NCI-H2081 treated with DMSO at 0.1 percent for 48 hours (cell line): ENCODE measurements around the gene VPS26A.

Experiments
- DNase-seq: peaks from one replicate; lab custom pipeline; 2025; lab: John Stamatoyannopoulos, UW

VPS26A gene

DNA sequence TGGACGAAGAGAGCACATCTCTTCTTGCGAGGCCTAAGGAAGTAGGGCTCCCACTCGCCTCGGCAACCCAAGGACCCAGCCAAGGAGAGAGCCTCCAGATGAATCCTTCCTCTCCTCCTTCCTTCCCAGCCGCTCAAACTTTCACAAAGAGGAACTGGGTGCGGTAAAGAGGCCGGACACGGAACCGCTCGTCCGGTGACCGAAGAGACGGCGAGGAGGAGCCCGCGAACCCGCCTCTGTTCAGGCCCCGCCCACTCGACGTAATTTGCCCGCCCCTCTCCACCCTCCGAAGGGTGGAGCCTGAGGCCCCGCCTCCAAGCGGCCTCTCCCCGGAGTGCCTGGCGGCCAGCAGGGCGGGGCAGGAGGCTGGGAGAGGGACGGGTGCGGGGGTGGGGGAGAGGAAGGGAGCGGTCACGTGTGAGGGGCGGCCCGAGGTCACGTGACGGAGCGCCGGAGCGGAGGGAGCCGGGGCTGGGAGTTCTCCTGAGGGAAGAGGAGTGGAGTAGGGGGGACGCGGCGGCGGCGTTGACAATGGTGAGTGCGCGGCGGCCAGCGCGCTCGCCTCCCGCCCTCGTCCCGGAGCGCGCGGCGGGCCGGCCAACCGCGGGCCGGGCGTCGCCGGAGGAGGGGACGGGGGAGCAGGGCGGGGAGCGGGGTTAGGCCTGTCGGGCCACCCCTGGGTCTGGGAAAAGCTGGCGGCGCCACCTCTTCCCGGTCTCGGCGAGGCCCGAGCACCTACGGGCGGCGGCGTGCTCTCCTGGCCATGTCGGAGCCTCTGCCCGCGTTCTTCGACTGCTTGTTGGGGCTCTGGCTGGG lies at the start of gene VPS26A:
Gene VPS26A (plus strand): TSS at position 432 of the 816 bp plus-strand sequence. CDS start 100 bp downstream, at position 532.
- DNase-seq = peak; percentile 38

DNA sequence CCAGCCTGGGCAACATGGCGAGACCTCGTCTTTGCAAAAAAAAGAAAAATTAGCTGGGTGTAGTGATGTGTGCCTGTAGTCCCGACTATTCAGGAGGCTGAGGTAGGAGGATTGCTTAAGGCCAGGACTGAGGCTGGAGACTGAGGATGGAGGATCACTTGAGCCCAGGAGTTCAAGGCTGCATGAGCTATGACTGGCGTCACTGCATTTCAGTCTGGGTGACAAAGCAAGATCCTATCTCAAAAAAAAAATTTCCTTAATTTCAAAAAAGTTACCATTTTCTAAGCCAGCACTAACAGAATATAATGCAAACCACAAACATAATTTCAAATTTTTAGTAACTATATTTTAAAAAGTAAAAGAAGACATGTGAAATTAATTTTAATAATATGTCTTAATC lies 49.4 kb upstream of the VPS26A start:
- no peak for DNase-seq

DNA sequence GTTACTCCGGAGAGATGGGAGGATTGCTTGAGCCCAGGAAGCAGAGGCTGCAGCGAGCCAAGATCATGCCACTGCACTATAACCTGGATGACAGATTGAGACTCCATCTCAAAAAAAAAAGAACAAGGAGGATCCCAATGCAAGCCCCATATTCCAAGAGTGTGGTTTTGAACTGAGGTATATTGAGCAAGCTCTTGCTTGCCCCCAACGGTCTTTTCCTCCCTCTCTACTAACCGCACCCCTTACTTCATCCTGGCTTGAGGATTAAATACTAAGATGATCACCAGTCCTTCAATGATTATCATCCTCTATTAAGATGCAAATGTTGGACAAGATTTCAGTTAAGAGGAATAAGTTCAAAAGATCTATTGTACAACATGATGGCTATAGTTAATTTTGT lies 48.5 kb upstream of the VPS26A start:
- no peak for DNase-seq

DNA sequence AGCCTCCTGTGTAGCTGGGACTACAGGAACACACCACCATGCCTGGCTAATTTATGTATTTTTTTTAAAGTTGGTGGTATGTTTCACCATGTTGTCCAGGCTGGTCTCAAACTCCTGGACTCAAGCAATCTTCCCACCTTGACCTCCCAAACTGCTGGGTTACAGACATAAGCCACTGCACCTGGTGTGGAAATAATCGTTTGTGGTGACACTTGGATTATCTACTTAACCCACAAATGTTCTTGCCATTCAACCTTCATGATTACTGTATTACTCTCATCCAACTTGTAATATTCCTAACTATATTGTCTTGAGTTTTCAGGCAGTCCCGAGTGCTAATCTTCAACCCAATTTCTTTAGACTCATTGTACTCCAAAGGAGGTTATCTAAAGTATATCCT lies 45.7 kb upstream of the VPS26A start:
- DNase-seq = no peak

DNA sequence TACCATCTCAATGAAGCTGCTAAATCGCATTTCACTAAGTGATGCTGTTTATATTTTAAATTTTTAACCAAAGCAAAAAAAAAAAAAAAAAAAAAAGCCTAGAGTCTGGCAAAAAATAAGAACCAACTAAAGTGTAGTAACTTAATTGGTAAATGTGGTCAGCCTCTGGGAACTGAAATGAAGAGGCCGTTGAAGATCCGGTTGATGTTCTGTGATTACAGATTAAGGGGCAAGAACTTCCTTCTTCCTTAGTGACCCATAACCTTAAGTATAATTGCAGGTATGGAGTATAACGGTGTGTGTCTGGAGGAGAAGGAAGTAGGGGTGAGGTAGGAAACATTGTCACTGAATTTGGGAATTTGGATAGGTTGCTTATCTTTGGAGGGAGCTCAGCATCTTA lies 43.8 kb upstream of the VPS26A start:
- no peak for DNase-seq

DNA sequence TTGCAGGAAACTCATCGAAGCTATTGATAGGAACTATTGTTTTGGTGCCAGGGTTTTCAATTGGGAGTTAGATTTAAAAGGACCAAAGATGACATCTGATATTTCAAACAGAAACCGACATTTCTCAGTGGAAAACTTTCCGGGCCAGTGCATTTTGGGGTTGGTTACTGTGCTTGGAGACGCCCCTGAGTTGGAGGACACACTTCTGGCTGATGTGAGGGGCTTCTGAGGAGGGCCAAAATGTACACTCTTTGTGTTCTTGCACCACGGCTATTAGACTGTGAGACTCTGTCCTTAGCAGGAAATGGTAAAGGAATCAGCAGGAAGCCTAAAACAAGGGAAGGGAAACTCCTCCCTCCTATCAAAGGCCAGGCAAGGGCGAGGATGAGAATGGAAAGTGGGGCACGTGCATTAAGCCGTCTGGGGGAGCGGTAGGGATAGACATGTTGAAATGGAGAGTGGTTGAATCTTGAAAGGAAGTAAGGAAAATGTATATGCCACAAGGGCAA lies 37.9 kb upstream of the VPS26A start:
- DNase-seq = no peak

DNA sequence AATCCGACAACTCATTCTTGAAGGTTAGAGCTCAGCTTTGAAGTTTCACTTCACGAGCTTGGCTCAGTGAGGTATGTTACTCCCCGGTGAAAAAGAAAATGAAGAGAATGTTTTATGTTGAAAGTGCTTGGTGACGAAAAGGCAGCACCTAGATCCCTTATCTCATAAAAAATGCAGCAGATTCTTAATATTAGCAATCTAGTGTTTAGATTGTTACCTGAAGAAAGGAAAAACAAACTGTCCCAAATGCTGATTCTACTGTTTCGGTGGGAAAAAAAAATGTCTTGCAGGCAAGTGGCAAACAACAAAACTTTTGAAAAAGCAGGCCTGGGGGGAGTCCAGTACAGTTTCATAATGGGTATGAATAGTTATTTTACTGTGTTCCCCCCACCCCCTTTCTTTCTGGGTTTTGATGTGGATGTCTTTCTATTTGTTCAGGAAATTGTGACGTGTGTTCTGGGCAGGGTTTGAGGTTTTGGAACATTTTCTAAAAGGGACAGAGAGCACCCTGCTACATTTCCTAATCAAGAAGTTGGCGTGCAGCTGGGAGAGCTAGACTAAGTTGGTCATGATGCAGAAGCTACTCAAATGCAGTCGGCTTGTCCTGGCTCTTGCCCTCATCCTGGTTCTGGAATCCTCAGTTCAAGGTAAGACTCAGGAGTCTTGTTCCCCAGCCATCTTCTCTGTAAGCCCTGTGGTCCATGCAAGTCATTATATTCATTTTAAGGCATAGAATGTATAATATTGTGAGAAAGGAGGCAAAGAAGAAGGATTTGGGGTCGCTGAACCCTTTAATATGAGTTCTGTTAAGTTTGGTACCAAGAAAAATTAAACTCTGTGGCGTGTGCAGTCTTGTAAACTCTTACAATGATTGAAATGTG lies 36.1 kb upstream of the VPS26A start, which contains the start of gene SRGN:
Gene SRGN (plus strand): TSS at position 514 of the 881 bp plus-strand sequence. CDS start 55 bp downstream, at position 569.
- DNase-seq = no peak

DNA sequence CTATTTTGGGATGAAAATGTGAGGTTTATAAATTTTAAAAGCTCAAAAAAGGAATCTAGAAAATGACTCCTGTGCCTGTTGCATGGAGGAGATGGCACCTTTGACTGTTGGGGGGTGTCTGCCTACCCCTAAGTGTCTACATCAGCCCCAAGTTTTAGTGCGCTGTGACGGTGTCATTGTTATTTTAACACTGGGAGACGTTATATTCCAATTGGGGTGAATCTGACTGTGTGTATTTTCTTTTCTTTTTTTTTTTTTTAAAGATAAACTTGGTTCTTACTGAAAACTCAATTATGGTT lies 35.6 kb upstream of the VPS26A start:
- DNase-seq = no peak

DNA sequence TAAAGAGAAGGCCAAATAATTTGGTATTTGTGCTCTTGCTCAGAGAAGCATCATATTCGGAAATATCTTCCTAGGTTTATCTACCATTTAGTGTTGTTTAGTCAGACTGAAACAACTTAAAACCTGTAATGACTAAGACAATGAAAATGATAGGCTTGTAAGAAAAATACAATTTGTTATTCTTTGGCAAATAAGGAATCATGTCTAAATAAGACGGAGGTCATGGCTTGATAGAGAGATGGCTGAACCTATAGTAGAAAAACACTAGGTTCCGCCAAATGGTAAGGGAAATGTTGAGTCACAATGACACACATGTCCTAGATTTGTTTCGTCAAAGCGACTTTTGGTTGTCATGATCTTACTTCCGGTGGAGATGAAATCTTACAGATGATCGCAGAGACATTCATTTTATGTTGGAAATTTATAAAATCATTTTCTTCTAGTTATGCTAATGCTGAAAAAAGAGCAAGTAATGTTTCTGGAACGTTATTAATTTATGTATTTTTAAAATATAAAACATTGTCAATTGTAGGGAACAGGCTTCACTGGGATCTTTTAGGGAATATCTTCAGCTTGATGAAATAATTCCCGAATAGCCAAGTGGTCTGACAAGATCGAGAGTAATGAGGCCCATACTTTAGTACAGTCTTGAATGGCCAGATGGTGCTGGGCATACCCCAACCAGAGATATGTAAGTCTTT lies 35.0 kb upstream of the VPS26A start:
- no peak for DNase-seq

DNA sequence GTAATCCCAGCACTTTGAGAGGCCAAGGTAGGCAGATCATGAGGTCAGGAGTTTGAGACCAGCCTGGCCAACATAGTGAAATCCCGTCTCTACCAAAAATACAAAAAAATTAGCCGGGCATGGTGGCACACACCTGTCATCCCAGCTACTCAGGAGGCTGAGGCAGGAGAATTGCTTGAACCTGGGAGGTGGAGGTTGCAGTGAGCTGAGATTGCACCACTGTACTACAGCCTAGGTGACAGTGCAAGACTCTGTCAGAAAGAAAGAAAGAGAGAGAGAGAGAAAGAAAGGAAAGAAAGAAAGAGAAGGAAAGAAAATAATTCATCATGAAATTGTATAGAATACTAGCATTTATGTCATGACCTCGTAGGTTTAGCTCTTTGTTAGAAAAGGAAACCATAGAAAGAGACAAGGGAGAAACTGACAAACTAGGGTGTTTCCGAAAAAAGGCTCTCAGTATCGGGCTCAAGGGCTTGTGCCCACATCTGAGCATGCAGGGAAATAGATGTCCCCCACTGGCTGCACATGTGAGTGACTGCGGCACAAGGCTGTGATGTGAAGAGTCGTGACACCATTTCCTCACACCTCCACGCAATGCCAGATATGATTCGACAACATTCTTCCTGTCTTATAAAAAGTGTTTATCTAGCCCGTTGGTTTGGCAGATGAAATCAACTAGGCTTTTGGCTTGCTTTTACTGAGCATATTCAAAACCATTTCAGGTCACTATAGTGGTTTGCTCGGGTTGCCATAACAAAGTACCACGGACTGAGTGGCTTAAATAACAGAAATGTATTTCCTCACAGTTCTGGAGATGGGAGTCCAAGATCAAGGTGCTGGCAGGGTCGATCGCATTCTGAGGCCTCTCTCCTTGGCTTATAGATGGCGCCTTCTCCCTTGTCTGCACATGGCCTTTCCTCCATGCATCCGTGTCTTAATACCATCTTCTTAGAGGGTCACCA lies 34.1 kb upstream of the VPS26A start:
- DNase-seq = no peak

DNA sequence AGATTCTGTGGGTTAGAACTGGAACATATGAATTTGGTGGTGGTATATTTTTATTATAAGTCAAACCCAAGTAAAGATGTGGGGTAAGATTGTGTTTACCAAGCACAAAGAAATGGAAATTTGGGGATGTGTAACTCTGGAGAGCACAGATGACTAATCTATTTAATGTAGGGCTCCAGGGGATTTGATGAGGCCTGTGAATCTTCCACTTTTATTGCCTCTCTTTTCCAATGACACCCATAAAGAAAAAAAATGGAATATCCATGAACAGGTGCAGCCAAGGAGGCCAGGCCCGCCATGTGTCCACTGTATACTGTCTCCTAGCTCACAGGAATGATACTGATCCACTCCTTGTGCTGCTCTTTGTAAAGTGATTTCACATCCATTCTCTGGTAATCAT lies 33.3 kb upstream of the VPS26A start:
- no peak for DNase-seq

DNA sequence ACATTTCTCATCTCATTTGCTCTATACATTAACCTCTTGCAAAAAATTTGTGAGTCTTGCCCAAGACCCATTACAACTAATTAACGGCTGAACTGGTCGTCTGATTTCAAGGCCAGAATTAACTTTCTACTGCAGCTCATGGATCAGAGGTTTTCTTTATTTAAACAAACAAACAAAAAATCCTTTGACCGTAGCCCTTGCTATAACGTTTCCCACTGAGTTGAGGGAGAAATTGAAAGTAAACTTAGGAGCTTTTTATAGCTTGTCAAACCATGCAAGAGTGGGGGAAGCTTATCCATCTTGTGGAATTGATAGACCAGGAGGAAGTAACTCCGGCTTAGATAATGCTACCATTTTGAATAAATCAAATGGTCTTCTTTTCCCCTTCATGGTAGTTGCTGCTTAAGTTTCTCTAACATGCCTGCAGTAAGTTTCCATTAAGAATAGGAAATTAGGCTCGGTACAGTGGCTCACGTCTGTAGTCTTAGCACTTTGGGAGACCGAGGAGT lies 32.8 kb upstream of the VPS26A start:
- DNase-seq = no peak

DNA sequence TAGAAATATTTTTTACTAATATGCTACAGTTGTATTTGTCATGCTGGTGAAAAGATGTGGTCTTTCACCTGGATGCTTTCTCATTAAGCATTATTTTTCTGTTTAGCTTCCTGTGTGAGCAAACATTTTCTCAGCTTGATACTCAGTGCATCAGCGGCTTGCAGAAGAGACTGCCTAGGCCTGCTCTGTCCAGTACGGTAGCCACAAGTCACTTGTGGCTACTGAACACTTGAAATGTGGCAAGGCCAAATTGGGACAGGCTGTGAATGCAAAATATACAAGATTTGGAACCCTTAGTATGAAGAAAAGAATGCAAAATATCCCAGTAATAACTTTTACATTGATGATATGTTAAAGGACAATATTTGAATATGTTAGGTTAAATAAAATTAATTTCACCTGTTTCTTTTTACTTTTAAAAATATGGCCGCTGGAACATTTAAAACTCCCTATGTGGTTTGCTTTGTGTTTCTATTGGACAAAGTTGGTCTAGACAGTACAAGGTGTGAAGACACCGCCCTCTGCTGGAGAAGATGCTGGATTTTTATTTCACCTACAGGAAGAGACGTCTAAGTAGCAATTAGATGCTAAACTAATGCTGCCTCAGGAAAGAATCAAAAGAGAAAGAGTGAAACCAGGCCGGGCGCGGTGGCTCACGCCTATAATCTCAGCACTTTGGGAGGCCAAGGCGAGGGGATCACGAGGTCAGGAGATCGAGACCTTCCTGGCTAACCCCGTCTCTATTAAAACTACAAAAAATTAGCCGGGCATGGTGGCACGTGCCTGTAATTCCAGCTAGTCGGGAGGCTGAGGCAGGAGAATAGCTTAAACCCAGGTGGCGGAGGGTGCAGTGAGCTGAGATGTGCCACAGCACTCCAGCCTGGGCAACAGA lies 30.8 kb upstream of the VPS26A start:
- DNase-seq = peak; percentile 37

DNA sequence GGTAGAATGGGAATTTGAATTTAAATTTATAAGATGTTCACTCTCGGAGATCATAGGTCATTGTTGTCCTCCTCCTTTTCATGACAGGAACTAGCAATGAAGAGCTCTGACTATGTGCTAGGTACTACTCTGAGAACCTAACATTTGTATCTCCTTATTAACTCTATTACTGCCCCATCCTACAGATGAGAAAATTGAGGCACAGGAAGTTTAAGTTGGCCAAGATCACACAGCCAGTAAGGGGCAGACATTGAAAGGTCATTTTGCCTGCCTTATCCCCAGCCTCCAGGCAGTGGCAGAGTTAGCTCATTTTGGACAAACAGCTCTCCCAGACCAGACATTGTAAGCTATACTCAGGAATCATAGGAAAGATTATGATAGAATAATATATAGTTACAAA lies 30.0 kb upstream of the VPS26A start:
- no peak for DNase-seq

DNA sequence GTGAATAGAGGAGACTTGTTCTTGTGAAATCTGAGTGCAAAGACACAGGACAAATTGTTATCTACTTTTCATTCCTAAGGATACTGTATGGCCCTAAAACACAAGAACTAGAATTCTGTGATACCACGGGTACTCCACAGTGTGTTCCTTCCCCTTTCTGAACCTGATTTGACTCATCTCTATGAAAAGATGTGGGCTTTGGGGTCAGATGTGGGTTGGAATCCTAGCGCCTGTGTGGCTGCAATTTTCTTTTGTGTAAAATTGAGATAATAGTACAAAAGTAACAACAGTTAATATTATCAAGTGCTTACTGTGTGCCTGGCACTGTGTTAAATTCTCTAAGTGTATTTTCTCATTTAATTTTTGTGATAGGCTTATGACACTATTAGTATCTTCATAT lies 27.9 kb upstream of the VPS26A start:
- DNase-seq = no peak

DNA sequence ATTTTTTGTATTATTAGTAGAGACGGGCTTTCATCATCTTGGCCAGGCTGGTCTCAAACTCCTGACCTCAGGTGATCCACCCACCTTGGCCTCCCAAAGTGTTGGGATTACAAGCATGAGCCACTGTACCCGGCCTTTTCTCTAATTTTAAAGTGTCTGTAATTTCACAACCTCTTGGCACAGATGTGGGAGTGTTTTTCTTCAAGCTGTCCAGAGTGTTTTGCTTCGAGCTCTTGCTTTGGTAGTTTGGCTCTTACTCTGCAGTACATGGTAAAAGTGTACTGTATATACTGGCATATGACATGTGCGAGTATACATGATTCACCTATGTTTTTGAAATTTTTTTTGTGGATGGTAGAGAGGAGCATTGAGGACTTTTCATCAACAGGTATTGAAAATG lies 26.2 kb upstream of the VPS26A start:
- DNase-seq = no peak

DNA sequence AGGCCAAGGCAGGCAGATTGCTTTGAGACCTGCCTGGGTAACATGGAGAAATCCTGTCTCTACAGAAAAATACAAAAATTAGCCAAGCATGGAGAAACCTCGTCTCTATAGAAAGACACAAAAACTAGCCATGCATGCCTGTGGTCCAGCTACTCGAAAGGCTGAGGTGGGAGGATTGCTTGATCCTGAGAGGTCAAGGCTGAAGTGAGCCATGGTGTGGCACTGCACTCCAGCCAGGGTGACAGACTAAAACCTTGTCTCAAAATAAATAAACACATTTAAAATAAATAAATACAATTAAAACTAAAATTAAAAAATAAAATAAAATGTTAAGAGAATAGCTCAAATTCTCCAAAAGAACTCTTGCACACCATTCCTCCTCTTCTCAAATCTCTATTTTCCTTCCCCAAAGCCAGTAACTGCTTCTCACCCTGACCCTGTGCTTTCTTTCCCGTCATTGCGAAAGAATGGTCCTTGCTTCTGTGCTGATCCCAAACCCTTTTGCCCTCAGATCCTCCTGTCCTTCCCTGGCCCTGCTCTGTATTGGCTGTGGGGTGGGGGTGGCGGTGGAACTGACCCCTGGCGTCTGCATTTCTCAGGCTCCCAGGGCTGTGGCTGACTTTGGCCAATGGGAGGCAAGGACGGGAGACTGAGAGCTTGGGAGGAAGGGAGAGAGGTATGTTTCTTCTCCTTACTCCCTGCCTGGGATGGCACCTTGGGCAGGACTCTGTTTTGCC lies 23.7 kb upstream of the VPS26A start:
- no peak for DNase-seq

DNA sequence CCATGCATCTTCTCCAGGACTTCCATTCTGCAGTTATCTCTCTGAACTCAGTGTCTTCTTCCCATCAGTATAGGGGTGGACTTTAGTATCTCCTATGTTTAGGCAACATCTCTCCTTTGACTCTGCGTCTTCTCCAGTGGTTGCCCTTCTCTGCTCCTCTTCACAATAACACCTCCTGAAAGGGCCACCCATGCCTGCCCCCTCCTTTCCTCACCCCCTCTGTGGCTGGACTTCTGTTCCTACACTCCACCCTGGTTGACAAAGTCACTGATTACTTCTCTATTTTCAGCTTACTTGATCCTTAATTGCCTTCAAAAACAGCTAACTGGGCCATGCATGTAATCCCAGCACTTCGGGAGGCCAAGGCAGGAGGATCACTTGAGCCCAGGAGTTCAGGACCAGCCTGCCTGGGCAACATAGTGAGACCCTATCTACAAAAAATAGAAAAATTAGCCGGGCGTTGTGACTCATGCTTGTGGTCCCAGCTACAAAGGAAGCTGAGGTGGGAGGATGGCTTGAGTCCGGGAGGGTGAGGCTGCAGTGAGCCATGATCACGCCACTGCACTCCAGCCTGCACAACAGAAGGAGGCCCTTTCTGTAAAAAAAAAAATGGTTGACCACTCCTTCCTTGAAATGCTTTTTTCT lies 22.4 kb upstream of the VPS26A start:
- DNase-seq = no peak

DNA sequence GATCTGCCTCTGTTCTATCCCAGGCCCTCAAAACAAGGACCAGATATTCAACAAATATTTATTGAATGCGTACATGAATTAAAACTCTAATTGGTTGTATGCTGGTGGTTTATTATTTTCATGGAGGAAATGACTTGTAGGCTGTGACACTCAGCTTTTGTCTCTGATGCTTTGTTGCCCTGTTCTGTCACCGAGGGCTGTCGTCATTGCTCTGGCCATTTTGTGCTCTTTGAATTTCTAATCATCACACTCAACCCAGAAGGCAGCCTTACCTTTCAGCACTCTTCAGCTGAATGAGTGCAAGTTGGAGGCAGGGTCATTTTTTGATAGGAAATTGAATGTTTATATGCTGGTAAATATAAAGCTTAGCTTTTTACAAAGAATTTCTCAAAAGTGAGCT lies 21.5 kb upstream of the VPS26A start:
- DNase-seq = no peak
